Ectodermal cell (in vitro differentiated cells): ENCODE results near the gene CEMIP.

ENCODE experiments used
- H3K27ac ChIP-seq: 2 replicates; pipeline ENCODE4 v1.7.0; 2013; ENCODE audit warnings: mild to moderate bottlenecking, low read depth, low read length; ENCODE audit not compliant: insufficient read depth, poor library complexity, severe bottlenecking
- H3K27me3 ChIP-seq: 2 replicates; pipeline ENCODE4 v1.7.0; 2013; ENCODE audit warnings: mild to moderate bottlenecking, low read length; ENCODE audit not compliant: insufficient read depth, control insufficient read depth, poor library complexity, severe bottlenecking
- H3K36me3 ChIP-seq: one replicate; pipeline ENCODE4 v1.7.0; 2013; ENCODE audit warnings: low read length; ENCODE audit not compliant: control insufficient read depth, insufficient read depth
- H3K4me1 ChIP-seq: one replicate; pipeline ENCODE4 v1.7.0; 2013; ENCODE audit warnings: low read length; ENCODE audit not compliant: control insufficient read depth, insufficient read depth
- H3K4me3 ChIP-seq: 2 replicates; pipeline ENCODE4 v1.7.0; 2013; ENCODE audit warnings: low read depth, low read length, control low read depth; ENCODE audit not compliant: insufficient read depth
- H3K9me3 ChIP-seq: 2 replicates; pipeline ENCODE4 v1.7.0; 2013; ENCODE audit warnings: mild to moderate bottlenecking, low read length, moderate library complexity; ENCODE audit not compliant: control insufficient read depth
- WGBS, 2 experiments: methylation state at CpG; one replicate each; pipeline ENCODE4 v1.1.7; 2013; ENCODE audit warnings: missing lambda C conversion rate in 2 of 2; 5-methylcytosine and 5-hydroxymethylcytosine counted together

The CEMIP gene

DNA sequence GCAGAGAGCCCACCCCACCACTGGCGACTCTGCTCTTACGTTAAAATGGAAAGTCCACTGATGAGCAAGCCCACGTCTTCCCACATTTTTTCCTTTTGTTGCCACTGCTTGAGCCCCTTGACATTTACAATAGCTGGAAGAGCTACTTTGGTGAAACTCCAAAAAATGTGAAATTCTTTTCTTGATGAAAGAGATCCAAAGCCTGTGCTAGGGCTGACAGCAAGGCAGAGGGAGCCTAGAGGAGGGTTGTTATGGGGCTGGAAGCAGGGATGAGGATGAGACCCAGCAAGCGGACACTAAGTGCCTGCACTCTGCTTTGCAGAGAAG lies 97.1 kb downstream of the CEMIP start:
- 95 to 97% methylated on average over 4 of the region's 4 CpGs for WGBS, 2 experiments
- Histone ChIP-seq H3K9me3 (no peaks in the 10 kb centered on the region), H3K4me3 (no peak overlapping the region), H3K36me3 (no peaks in the 10 kb centered on the region), H3K27ac (no peak overlapping the region), H3K4me1 (no peaks in the 10 kb centered on the region), H3K27me3 (no peaks in the 10 kb centered on the region)

DNA sequence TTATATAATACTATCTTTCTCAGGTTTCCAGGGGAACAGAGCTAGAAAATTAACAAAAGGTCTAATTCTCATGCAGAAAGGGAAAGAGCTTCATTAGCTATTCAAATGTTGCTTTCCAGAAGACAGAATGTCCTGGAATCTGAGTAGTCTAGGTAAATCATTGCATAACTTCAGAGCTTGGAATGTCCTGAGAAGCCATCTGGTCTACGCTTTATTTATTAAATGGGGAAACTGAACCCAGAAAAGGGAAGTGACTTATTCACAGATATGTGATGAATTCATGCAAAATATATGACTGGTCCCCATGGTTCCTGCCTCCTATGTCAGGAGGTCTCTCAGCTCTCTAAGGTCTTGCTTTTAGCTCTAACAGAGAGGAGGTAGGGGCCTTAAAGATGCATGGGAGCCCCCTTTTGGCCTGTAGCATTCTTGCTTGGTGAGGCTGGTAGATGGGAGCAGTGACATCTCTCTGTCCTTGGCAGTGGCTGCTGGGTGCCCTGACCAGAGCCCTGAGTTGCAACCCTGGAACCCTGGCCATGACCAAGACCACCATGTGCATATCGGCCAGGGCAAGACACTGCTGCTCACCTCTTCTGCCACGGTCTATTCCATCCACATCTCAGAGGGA lies 99.2 kb downstream of the CEMIP start:
- Histone ChIP-seq H3K4me1 (no peaks in the 10 kb centered on the region), H3K27ac (no peak overlapping the region), H3K27me3 (no peaks in the 10 kb centered on the region), H3K36me3 (no peaks in the 10 kb centered on the region), H3K4me3 (no peak overlapping the region), H3K9me3 (no peaks in the 10 kb centered on the region)
- 90 to 96% methylated on average over 3 of the region's 3 CpGs for WGBS, 2 experiments

DNA sequence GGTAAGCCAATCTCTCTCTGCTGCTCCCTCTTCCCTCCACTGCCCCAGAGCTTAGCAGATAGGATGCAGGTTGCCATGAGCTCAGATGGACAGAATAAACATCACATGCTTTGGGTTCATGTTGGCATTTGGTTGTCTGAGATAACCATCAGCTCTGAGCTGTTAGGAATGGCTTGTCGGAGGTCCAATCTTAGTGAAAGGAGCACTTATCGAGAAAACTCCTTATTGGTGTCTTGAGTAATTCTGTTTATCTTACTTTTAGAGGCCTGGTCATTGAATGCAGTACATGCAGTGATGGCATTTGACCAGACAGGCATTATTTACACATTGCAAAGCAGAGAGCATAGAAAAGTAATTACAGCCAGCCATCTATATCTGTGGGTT lies 99.7 kb downstream of the CEMIP start:
- Histone ChIP-seq H3K4me3 (no peak overlapping the region), H3K27me3 (no peaks in the 10 kb centered on the region), H3K27ac (no peak overlapping the region), H3K4me1 (no peaks in the 10 kb centered on the region), H3K9me3 (no peaks in the 10 kb centered on the region), H3K36me3 (no peaks in the 10 kb centered on the region)
- 91 to 100% methylated on average over 2 of the region's 2 CpGs for WGBS, 2 experiments

DNA sequence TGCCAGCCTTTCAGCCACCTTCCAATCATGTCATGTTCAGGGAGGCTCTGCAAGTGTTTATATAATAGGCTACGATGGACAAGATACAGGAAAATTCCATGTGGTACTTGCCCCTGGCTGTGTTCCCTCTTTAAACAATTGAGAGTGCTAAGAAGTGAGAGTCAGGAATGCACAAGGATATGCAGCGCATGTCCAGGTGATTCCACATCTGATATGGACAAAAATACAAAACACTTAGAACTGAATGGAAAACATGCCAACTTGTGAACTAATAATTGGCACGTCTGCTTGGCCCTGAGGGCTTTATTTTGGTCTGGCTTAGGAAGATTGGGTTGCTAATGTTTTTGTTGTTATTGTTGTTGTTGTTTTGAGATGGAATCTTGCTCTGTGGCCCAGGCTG lies 100.9 kb downstream of the CEMIP start:
- Histone ChIP-seq H3K27ac (no peak overlapping the region), H3K4me1 (no peaks in the 10 kb centered on the region), H3K27me3 (no peaks in the 10 kb centered on the region), H3K4me3 (no peak overlapping the region), H3K36me3 (no peaks in the 10 kb centered on the region), H3K9me3 (no peaks in the 10 kb centered on the region)
- 90 to 95% methylated on average over 3 of the region's 3 CpGs for WGBS, 2 experiments

DNA sequence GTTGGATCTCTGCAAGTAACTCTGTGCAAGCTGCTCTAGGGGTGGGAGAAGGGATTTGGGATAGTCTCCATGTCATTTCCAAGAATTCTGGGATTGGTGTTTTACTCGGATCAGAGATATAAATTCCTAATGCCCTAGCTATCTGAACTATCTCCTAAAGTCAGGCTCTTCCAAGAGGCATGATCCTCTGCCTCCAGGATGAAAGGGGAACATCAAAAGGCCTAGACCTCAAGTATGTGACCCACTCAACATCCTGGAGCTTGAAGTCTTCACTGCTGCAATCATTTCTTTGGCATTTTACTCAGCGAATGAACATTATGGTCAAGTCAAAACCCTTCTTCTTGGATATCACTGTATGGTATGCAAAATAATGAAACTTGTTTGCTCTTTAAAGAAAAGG lies 104.5 kb downstream of the CEMIP start:
- H3K27me3 ChIP-seq: no peaks in the 10 kb centered on the region
- H3K36me3 ChIP-seq: no peaks in the 10 kb centered on the region
- H3K4me3 ChIP-seq: no peak overlapping the region
- H3K9me3 ChIP-seq: no peaks in the 10 kb centered on the region
- H3K27ac ChIP-seq: no peak overlapping the region
- WGBS, 2 experiments: 88 to 93% methylated on average over 2 of the region's 2 CpGs
- no peaks in the 10 kb centered on the region for H3K4me1 ChIP-seq

DNA sequence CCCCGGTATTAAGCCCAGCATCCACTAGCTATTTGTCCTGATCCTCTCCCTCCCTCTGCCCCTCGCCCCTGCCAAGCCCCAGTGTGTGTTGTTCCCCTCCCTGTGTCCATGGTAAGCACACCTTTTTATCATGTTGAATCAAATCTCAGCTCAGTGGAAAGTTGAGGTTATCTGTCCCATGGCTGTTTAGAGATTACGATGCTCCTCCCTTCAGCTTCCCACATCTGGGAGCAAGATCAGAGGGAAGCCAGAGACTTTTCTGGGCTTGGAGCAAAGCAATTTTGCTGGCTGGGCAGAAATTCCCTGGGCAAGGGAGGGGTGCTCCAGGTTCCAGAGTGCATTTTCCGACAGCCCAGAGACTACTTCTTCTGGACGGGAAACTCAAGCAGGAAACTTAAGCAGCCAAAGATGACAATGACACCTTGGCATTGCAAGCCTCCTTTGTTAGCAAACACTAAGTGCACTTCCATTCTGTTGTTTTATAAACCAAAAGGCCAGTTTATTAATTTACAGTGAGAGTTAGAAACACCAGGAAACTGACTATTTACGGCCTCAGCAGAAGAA lies 105.9 kb downstream of the CEMIP start:
- no peaks in the 10 kb centered on the region for H3K4me1 ChIP-seq
- H3K4me3 ChIP-seq: no peak overlapping the region
- H3K36me3 ChIP-seq: no peaks in the 10 kb centered on the region
- no peak overlapping the region for H3K27ac ChIP-seq
- H3K9me3 ChIP-seq: no peaks in the 10 kb centered on the region
- WGBS, 2 experiments: 91 to 94% methylated on average over 6 of the region's 6 CpGs
- H3K27me3 ChIP-seq: no peaks in the 10 kb centered on the region

DNA sequence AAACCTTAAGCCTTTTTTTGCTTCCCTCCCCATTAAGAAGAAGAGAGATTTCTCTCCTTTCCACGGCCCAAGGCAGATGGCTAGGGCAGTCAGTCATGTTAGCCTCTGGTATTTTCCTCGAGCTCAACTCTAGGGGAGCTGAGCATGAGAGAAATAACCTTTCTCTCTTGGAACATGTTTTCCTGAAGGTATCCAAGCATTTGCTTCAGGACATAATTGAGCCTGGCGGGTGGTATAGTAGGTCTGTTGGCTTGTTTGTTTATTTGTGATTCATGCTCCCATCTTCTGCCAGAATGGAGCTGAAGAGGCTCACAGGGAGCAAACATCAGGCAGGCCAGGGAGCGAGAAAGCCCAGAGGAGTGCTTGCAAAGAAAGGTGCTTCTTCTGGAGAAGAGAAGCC lies 108.0 kb downstream of the CEMIP start:
- Histone ChIP-seq H3K27me3 (no peaks in the 10 kb centered on the region), H3K4me3 (no peak overlapping the region), H3K27ac (no peak overlapping the region), H3K9me3 (no peaks in the 10 kb centered on the region), H3K4me1 (no peaks in the 10 kb centered on the region), H3K36me3 (no peaks in the 10 kb centered on the region)
- 64 to 68% methylated on average over 4 of the region's 4 CpGs for WGBS, 2 experiments

DNA sequence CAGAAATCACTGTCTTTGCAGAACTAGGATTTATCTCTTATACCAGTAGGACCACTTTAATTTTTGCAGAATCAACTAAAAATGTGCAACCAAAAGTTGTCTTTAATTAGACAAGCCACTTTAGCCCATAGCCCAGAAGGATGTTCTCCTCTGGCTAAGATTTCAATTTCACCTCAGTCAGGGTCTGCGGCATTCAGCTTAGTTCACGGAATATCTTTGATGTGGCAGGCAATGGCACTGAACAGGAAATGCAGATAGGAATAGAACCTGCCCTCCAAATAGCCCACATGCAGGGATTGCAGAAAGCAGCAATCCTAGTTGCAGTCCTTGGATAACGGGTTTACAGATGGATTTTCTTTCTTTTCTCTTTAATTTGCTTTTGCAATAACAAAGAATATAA lies 109.7 kb downstream of the CEMIP start:
- H3K27me3 ChIP-seq: no peaks in the 10 kb centered on the region
- WGBS, 2 experiments: 89 to 95% methylated on average over 3 of the region's 3 CpGs
- no peaks in the 10 kb centered on the region for H3K36me3 ChIP-seq
- H3K27ac ChIP-seq: no peak overlapping the region
- no peaks in the 10 kb centered on the region for H3K4me1 ChIP-seq
- no peak overlapping the region for H3K4me3 ChIP-seq
- H3K9me3 ChIP-seq: no peaks in the 10 kb centered on the region

DNA sequence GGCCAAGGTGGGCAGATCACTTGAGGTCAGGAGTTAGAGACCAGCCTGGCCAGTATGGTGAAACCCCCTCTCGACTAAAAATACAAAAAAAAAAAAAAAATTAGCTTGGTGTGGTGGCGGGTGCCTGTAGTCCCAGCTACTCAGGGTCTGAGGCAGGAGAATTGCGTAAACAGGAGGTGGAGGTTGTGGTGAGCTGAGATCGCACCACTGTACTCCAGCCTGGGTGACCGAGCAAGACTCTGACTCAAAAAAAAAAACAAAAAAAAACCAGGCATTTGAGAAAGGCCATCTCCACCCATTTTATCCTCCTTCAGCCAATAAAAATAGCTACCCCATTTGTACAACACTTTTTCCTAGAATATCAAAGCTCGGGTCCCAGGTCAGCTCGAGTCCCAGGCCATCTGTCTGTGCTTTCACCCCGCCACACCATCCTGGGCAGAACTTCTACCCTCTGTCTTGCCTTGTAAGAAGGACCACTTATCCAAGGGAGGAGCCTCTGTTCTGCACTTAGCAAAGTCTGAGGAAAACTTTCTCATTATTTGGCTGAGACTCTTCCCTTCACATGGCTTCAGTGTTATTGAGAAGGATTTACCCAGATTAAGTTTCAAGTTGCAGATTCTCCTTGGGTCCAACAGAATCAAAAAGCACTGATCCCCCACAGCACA lies 111.3 kb downstream of the CEMIP start:
- H3K4me1 ChIP-seq: no peaks in the 10 kb centered on the region
- H3K36me3 ChIP-seq: no peaks in the 10 kb centered on the region
- WGBS, 2 experiments: 96 to 97% methylated on average over 7 to 8 of the region's 8 CpGs
- H3K4me3 ChIP-seq: no peak overlapping the region
- H3K27me3 ChIP-seq: no peaks in the 10 kb centered on the region
- H3K9me3 ChIP-seq: no peaks in the 10 kb centered on the region
- H3K27ac ChIP-seq: no peak overlapping the region

DNA sequence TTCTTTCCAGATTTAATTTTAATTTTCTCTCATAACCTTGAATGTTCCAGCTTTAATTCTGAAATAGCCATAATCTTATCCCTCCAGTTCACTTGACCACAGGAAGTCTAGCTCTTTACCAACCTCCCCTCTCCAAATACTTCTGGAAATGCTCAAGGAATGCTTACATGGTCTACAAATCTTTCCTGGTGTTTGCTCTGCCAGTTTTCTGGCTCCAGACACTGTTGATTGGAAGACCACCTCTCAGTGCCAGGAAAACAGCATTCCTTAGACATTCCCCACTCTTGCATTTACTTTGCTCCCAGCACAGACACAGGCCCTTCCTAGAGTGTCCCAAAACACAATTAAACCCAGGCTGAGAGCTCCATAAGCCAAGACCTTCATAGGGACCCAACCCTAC lies 111.8 kb downstream of the CEMIP start:
- Histone ChIP-seq H3K4me3 (no peak overlapping the region), H3K4me1 (no peaks in the 10 kb centered on the region), H3K27me3 (no peaks in the 10 kb centered on the region), H3K9me3 (no peaks in the 10 kb centered on the region), H3K27ac (no peak overlapping the region), H3K36me3 (no peaks in the 10 kb centered on the region)
